ENCODE results near the gene CFAP97D2. TPM values are rescaled to one million over a fixed set of nuclear protein-coding genes. Genes with fewer than 3 reads are reported as not detected.

CFAP97D2 gene
- total and polyA plus RNA-seq, 12 donors, result not detected

GRCh38 chr13:114227528-114227927, 48.5 kb downstream of the CFAP97D2 start:
- no peak for TF ChIP-seq CTCF (IDR thresholded peaks at IDR 0.05)
- WGBS, 2 donors, result 86 to 87% methylated on average over 2 of the region's 2 CpGs
- H3K36me3 ChIP-seq, result no peaks in the 10 kb centered on the region
- no peak for DNase-seq
- H3K4me1 ChIP-seq, result peaks cover 0 to 34% (median 0%) of the 10 kb centered on the region in 9 donors
- peak in 1 of 8 donors; percentile 27 for ATAC-seq
- no peaks in the 10 kb centered on the region for H3K9me3 ChIP-seq
- no peak overlapping the region for H3K4me3 ChIP-seq
- H3K27ac ChIP-seq, result no peak overlapping the region
- intact Hi-C loops (cut with DNase I), result loop anchor here in 7 of 10 donors (2.0 to 5.0 kb wide), 7 partner anchors 260 to 415 kb away; no protein-coding TSS in a partner anchor
- H3K27me3 ChIP-seq, result peaks cover 0 to 43% (median 29%) of the 10 kb centered on the region in 7 donors

- 51 to 61% methylated on average over 9 of the region's 9 CpGs for WGBS, 2 donors
- Histone ChIP-seq H3K4me1 (peaks cover 0 to 28% (median 0%) of the 10 kb centered on the region in 9 donors), H3K4me3 (no peak overlapping the region), H3K27me3 (peaks cover 0 to 43% (median 29%) of the 10 kb centered on the region in 7 donors), H3K36me3 (no peaks in the 10 kb centered on the region), H3K27ac (no peak overlapping the region), H3K9me3 (no peaks in the 10 kb centered on the region)
- ATAC-seq (peak in 3 of 8 donors; percentile 50 to 82 (median 52)), DNase-seq (no peak)
- intact Hi-C loops (cut with DNase I), result loop anchor here in 5 of 10 donors (5.0 kb wide), 4 partner anchors 261 to 416 kb away; no protein-coding TSS in a partner anchor
- no peak for TF ChIP-seq CTCF (IDR thresholded peaks at IDR 0.05)
These were observed 49.1 kb downstream of the CFAP97D2 start for GRCh38 chr13:114228176-114228575.

GRCh38 chr13:114229506-114229905, 50.4 kb downstream of the CFAP97D2 start:
- Histone ChIP-seq H3K9me3 (no peaks in the 10 kb centered on the region), H3K4me1 (peaks cover 0 to 30% (median 5%) of the 10 kb centered on the region in 9 donors), H3K36me3 (no peaks in the 10 kb centered on the region), H3K4me3 (no peak overlapping the region), H3K27me3 (peaks cover 0 to 43% (median 29%) of the 10 kb centered on the region in 7 donors), H3K27ac (no peak overlapping the region)
- DNase-seq (no peak), ATAC-seq (no peak)
- TF ChIP-seq CTCF (IDR thresholded peaks at IDR 0.05), result no peak
- WGBS, 2 donors, result 49 to 54% methylated on average over 4 of the region's 4 CpGs
- intact Hi-C loops (cut with DNase I), result loop anchor here in 5 of 10 donors (5.0 kb wide), 4 partner anchors 262 to 417 kb away; no protein-coding TSS in a partner anchor

- Histone ChIP-seq H3K4me3 (no peak overlapping the region), H3K27me3 (peaks cover 0 to 43% (median 29%) of the 10 kb centered on the region in 7 donors), H3K36me3 (no peaks in the 10 kb centered on the region), H3K27ac (no peak overlapping the region), H3K4me1 (peaks cover 0 to 31% (median 5%) of the 10 kb centered on the region in 9 donors), H3K9me3 (no peaks in the 10 kb centered on the region)
- no peak for DNase-seq
- no peak for TF ChIP-seq CTCF (IDR thresholded peaks at IDR 0.05)
- 21 to 27% methylated on average over 7 of the region's 7 CpGs for WGBS, 2 donors
- intact Hi-C loops (cut with DNase I), result no loop called here
- no peak for ATAC-seq
These were observed 51.1 kb downstream of the CFAP97D2 start for GRCh38 chr13:114230117-114230516.
